Measurements from ENCODE around the gene PPM1H.

DNA sequence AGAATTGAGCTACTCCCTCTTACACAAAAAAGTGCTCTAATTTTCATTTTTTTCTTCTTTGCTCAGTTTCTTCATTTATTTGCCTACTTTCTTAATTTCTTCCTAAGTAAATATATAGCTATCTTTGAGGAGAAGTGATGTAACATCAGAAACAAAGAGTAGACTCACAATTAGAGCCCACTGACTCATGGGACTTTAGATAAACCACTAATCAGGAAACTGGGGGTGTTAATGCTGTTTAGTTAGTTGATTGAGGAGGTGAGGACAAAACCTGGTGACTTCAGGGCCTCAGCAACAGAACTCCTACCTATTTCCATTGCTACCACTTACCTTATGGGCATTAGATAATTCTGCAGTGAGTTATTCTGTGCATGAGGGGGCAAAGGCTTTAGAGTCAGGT is 316.6 kb downstream of the PPM1H start:
- TF ChIP-seq, protein P1, sequence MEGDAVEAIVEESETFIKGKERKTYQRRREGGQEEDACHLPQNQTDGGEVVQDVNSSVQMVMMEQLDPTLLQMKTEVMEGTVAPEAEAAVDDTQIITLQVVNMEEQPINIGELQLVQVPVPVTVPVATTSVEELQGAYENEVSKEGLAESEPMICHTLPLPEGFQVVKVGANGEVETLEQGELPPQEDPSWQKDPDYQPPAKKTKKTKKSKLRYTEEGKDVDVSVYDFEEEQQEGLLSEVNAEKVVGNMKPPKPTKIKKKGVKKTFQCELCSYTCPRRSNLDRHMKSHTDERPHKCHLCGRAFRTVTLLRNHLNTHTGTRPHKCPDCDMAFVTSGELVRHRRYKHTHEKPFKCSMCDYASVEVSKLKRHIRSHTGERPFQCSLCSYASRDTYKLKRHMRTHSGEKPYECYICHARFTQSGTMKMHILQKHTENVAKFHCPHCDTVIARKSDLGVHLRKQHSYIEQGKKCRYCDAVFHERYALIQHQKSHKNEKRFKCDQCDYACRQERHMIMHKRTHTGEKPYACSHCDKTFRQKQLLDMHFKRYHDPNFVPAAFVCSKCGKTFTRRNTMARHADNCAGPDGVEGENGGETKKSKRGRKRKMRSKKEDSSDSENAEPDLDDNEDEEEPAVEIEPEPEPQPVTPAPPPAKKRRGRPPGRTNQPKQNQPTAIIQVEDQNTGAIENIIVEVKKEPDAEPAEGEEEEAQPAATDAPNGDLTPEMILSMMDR (conservative IDR thresholded peaks at IDR 0.05; ENCODE audit: low read depth, low read length) = no peak
- TF ChIP-seq EZH2 (IDR thresholded peaks at IDR 0.05; ENCODE audit: low read length, unreplicated experiment) = no peak
